Activated CD4-positive, CD25-positive, alpha-beta regulatory T cell treated with anti-CD3 and anti-CD28 coated beads, Interleukin-2, amount 50 U/mL, for 24 hours (primary cell): Measurements from ENCODE around the gene GALNT12.
A peak's percentile ranks its signal among the peaks of the same experiment; 100 is the strongest.

ENCODE experiments used
- ATAC-seq, 2 donors: fragments of 150-1000 bp; cut with Tn5 transposase; one replicate each; pipeline ENCODE4 v1.10.0; 2021; ENCODE audit warnings: mild to moderate bottlenecking in 1 of 2, moderate library complexity in 1 of 2

GALNT12 gene, protein sequence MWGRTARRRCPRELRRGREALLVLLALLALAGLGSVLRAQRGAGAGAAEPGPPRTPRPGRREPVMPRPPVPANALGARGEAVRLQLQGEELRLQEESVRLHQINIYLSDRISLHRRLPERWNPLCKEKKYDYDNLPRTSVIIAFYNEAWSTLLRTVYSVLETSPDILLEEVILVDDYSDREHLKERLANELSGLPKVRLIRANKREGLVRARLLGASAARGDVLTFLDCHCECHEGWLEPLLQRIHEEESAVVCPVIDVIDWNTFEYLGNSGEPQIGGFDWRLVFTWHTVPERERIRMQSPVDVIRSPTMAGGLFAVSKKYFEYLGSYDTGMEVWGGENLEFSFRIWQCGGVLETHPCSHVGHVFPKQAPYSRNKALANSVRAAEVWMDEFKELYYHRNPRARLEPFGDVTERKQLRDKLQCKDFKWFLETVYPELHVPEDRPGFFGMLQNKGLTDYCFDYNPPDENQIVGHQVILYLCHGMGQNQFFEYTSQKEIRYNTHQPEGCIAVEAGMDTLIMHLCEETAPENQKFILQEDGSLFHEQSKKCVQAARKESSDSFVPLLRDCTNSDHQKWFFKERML

DNA sequence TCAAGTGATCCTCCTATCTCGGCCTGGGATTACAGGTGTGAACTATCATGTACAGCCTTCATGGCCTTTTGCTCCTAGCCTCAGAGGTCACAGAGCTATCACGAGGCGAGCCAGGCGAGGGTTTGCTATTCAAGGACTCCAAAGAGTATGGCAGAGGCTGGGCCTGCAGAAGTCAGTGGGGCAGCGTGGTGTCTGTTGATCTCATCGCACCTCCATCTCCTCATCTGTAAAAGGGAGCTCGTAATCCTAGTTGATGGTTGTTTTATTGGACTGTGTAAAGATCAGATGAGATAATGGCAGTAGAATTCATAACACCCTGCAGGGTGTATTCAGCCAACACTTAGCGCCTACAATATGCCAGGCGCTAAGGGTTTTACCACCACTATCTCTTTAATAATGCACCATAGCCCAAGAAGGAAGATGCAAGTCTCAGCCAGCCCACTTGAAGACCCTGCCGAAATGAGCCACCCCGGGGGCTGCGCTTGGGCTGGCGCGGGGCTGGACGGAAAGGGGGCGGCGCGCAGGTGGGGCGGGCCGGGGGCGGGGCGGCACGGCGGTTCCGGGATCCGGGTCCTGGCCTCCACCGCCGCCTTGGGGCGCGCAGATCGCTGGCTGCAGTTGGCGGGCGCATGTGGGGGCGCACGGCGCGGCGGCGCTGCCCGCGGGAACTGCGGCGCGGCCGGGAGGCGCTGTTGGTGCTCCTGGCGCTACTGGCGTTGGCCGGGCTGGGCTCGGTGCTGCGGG lies at the start of gene GALNT12:
Gene GALNT12 (plus strand): TSS at position 601 of the 744 bp plus-strand sequence. CDS start 29 bp downstream, at position 630.
- ATAC-seq = peak; percentile 45 to 52

DNA sequence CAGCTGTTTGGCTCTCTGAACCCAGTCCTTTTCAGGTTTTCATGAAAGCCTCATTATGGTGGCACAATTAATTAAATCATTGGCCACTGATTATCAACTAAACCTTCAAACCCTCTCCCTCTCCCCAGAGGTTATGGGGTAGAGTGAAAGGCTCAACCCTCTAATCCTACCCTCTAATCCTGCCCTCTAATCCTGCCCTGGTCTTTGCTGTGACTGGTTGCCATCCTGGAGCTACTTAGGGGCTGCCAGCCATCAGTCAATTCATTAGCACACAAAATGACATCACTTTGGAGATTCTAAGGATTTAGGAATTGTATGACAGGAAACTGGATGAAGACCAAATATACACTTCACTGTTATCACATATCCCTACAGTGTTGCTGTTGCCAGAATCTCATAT lies 47.2 kb upstream of the GALNT12 start:
- no peak for ATAC-seq

DNA sequence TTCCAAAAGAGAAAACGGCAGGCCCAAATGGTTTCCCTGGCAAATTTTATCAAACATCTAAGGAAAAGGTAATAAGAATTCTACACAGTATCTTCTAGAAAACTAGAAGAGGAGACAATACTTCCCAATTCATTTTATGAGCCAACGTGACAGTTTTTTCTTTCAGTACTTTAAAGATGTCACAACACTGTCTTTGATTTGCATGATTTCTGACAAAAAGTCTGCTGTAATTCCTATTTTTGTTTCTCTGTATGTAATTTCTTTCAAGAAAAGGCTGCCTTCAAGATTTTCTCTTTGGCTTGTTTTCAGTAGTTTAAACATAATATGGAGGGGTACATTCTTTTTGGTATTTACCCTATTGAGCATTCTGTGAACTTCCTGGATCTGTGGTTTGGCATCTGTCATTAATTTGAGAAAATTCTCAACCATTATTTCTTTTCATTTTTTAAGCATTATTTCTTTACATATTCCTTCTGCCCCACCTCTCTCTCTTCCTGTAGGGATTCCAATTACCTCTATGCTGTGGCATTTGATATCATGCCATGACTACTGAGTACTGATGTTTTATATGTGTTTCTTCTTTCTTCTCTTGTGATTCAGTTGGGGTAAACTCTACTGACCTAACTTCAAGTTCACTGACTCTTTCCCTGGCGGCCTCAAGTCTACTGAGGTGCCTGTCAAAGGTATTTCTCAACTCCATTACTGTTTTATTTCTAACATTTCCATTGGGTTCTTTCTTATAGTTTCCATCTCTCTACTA lies 43.3 kb upstream of the GALNT12 start:
- no peak for ATAC-seq

DNA sequence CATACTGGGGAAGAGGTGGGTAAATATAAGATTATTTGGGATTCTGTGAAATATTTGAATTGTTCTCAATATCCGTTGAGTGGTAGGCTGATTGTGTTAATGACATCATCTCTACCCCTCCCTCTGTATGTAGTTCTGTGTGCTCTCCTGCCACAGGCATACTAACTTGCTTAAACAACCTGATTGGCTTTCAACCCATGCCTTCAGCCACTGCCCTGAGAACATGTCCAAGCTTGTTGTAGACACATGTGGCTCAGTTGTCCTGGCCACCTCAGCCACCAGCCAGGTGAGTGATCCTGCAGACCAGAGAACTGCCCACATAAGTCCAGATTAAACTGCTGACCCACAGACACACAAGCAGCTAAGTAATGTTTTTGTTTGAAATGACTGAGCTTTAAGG lies 42.2 kb upstream of the GALNT12 start:
- no peak for ATAC-seq

DNA sequence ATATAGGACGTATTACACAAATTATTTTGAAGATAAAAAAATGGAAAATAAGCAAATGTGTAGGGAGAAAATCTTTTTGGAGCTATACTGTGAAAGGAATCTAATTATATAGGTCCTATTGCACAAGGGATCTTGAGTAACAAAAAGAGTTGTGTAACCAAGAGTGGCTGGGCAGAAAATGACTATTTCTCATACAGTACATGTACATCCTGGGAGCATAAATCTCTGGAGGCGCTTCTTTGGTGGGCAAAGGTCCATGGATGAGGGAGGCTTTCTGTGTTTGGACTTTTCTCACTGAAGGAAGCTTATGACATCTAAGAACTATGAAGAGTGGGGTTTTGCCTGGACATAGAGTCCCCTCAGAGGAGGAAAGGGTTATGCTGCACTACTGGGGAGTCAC lies 40.9 kb upstream of the GALNT12 start:
- ATAC-seq = no peak

DNA sequence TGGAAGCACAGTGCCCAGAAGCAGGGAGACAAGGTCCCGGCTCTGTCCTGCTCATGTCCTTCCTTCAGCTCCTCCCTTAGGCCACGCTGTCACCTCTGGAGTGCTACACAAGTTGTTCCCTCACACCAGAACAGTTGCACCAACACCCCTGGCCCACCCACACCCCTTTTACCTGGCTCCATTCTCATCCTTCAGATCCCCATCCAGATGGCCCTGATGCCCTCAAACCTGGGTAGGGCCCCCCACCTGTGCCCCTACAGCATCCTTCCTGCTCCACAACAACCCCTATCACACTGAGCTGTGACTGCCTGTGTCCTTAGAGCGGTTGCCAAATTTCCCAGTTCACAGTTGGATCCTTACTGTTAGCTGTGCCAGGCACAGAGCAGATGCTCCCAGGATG lies 40.3 kb upstream of the GALNT12 start:
- ATAC-seq = no peak

DNA sequence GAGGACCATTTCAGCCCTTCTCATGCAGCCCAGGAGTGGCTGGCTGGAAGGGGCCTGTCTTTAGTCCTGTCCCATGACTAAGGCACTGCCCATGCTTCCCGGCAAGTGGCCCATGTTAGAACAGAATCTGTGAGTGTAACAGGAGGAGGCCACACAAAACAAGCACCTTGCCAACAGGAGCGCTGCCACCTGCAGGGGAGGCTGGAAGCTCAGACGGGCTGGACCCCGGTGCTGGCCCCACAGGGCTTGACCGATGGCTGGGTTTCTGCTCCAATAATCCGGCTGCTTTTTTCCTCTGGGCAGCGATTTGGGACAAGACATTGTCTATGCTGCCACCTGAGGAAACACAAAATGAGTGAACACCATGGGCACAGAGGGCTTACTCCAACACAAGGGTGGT lies 39.6 kb upstream of the GALNT12 start:
- ATAC-seq = no peak

DNA sequence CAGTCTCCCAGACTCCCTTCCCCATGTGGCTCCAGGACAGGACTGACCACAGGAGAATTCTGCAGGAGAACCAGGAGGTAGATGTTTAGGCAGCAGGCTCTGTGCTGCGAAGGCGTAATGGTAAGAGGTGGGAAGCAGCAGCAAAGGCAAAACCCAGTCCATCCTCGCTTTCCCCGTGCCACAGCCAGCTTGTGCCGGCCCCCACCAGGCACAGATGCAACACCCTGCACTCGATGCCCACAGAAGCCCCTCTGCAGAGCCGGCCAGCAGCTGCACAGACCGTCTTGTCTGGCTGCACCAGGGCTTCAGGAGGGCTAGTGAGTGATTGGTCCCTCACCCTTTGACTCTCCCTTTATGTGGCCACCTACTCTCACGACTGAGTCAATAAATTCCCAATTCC lies 39.1 kb upstream of the GALNT12 start:
- no peak for ATAC-seq

DNA sequence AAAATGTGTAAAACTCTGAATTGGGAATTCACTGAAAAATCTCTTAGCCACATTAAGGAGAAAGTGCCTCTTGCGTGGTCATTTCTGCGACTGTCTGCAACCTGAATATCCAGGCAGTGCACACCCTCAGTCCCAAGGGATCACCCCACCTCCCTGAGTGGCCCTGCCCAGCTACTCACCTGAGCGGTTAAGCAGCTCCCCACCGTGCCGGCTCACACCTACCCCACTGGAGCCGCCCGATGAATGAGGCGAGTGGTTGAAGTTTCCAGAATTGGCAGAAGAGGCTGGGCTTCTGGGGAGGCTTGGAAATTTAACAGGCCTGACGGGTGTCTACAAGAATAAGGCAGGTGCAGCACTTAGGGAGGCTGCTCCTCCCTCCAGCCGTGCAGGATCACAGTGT lies 36.8 kb upstream of the GALNT12 start:
- no peak for ATAC-seq

DNA sequence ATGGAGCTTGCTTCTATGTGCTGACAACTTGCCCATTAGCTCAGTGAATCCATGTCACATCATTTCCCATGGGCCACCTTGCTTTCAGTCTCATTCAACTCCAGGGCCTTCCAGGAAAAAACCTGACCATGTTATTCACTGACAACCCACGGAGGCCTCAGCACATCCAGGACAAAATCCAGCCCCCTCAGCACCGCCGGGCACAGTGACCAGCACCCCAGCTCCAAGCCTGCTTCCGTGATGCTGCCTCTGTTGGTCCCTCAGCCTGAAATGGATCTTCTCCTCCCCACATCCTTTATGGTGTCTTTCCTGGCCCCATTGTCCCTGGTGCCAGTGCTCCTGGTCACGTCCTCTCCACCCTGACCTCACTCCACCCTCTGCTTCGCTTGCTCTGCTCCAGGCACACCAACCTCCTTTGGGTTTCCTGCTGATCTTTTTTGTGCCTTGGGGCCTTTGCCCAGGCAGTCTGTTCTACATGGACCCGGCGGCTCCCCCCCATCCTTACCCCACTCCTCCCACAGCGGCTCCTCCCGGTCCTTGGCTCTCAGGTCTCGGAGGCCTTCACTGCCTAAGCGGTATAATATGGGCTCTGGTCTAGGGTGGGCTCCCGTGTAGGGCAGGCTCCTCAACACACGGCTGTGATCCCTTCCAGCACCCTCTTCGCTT lies 36.1 kb upstream of the GALNT12 start:
- no peak for ATAC-seq

DNA sequence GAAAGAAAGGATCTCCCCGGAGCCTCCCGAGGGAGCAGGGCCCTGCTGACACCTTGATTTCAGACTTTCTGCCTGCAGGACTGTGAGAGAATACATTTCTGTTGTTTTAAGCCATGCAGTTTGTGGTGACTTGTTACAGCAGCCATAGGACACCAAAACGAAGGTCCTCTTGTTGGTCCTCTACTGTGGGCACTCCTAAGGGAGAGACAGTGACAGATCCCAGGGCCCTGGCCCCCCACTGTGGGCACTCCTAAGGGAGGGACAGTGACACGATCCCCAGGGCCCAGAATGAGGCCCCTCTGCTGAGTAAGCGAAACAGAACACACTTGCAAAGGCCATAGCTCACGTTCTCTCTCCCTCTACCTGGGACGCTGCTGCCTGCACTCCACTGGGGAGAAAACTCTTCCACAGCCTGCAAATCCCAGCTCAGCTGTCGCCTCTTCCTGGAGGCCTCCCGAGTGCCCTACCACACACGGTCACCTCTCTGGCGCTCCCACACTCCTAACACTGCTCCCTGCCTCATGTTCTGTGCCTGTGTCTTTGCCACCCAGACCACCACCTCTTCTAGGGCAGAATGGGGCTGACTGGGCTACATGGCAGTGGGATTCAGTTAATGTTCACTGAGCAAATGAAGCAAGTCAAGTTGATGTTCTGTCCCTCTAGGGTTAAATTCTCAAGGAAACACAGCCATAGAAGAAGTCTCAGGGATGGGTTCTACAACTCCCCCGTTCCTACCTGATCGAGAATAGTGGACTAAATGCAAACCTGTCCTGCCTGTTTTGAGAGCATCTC lies 34.9 kb upstream of the GALNT12 start:
- ATAC-seq = no peak

DNA sequence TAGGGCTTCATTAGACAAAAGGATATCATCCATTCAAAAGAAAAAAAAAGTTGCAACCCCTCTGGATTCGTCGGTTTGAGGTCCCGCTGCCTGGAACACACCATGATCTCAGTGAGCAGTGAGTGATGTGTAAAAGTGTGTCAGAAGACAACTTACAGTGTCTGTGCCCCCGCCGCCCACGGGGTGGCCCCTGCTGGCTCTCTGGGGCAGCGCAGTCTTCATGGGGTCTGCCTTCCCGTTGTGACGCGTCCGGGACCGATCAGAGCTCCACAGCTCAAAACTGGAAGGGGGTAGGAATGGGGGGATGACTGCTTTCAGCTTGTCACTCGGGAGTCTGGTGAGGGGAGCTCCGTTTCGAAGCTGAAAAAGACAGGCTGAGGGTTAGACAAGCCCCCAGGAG lies 33.7 kb upstream of the GALNT12 start:
- ATAC-seq = no peak

DNA sequence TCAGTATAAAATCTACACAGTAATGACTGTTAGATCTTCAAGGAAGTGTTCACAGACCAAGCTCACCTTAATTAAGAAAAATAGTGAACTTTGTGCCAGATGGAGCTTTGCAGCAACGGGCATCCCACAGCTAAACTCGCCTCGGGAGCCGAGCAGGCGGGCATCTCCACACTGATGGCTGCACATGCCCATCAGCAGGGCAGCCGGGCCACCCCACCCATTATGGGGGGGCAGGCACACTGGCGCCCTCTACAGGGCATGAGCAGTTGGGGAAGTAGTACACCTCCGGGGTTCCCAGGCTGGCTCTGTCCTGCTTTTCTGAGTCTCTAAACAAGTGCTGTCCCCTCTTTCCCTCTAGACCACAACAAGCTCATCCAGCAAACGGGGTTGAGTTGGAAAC lies 32.7 kb upstream of the GALNT12 start:
- peak in 1 of 2 donors; percentile 30 for ATAC-seq

DNA sequence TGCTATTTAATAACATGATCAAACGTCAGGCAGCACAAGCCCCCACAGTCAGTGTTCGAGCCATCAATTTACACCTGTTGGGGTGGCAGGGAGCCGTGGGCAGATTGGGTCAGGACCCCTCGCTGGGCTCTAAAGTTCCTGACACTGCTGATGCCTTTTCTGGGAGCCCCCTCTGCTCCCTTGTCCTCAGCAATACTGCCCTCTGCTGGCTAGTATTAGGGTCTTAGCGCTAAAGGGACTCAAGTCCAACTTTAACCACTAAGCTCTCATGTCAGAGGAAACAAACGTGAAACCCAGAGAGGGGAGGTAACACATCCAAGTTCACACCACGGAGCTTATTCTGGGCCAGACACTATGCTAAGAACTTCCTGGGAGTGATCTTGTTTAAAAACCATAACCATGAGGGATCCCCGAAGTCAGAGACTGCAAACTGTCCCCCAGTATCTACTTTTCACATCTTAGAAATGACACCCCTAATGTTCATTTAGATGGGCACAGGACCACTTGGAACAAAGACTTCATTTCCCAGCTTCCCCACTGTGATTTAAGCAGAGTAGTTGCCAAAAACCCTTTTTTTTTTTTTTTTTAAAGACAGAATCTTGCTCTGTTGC lies 31.5 kb upstream of the GALNT12 start:
- peak in 1 of 2 donors; percentile 24 for ATAC-seq

DNA sequence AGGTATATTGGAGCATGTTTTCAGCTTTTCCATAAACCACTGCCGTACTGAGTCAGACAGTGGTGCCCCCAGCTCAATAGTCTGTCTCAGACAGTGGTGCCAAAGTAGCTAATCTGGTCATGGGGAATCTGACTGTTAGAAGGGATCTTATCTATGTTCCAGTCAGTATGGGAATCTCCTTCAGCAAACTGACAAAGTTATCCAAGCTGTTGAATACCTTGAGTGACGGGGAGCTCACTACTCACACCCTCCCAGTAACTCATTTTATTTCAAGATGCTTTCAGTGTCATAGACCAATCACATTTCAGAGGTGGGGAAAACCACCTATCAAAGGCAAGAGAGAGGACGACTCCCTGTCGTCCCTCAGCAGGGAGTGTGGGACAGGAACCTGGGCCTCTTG lies 29.9 kb upstream of the GALNT12 start:
- ATAC-seq = no peak

DNA sequence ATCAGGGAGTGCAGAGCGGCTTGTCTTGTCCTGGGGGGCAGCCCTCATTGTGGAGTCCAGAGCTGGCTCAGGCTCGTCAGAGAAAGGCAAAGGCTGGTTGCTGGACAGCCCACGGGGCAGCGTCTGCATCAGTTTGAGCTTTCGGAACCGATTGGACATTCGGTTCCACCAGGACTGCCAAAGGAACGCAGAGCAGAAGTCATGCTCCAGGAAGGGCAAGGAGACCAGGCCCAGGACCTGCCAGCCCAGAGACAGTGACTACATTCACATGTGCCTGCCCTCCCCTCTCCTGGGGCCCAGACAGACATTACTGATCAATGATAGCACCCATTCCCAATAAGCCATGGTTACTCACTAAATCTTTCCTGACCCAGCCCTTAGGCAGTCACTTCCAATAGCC lies 29.2 kb upstream of the GALNT12 start:
- no peak for ATAC-seq

DNA sequence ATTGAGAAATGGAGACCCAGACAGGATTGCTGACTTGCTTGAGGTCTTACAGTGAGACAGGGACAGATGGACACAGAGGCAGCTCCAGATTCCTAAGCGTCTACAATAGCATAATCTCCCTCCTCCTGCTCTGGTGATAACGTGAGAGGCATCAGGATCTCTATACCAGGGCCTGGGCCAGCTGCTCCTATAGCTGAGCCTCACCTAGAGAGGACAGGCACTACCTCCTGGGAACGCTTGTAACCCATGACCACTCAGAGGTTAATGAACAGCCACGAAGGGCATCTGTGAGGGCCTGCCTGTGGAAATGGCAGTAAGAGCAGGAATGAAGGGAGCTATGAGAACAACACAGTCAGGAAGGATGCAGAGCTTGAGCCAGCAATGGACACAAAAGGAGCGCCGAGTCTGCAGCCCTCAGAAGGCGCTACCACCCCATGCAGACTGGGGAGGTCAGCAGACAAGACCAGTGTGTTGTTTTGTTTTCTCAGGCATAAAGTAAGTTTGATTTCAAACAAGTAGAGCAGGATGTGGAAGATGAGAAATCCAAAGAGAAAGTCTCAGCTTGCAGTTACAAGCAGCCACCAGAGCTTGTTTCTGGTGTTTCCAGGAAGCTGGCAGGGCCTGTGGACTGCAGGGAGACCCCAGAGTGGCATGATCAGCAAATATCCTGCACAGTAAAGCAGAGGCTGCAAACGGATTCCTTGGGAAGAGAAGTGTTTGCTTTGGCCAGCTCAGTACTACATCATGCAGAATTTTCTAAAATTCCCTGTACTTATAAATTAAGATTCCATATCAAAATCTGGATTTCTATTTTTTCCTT lies 28.5 kb upstream of the GALNT12 start:
- no peak for ATAC-seq

DNA sequence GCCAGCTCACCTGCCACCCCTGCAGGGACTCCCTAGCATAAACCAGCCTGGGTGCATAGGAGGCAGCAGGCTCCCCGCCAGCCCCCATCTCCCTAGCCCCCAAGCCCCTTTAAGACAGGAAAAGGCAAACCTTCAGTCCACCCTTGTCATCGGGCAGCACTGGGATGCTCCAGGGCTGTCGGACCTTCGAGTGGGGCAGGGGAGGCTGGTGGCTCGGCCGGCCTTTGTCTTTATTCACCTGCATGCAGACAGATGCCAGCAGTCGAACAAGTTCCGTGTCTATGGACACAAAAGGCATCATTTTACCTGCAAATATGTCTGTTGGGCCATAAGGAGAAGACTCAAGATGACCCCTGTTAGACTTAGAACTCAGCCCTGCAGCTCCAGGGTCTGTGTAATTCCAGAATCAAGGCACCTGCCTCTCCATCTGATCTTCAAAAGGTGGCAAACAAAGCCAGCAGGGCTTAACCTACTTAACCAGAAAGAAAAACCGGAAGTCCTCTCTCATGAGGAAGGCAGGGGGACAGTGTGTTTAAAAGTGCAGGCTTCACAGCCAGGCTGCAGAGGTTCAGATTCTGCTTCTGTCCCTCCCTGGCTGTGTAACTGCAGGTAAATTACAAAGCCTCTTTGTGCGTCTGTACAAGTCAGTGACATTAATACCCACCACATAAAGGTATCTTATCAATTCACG lies 27.3 kb upstream of the GALNT12 start:
- ATAC-seq = no peak

DNA sequence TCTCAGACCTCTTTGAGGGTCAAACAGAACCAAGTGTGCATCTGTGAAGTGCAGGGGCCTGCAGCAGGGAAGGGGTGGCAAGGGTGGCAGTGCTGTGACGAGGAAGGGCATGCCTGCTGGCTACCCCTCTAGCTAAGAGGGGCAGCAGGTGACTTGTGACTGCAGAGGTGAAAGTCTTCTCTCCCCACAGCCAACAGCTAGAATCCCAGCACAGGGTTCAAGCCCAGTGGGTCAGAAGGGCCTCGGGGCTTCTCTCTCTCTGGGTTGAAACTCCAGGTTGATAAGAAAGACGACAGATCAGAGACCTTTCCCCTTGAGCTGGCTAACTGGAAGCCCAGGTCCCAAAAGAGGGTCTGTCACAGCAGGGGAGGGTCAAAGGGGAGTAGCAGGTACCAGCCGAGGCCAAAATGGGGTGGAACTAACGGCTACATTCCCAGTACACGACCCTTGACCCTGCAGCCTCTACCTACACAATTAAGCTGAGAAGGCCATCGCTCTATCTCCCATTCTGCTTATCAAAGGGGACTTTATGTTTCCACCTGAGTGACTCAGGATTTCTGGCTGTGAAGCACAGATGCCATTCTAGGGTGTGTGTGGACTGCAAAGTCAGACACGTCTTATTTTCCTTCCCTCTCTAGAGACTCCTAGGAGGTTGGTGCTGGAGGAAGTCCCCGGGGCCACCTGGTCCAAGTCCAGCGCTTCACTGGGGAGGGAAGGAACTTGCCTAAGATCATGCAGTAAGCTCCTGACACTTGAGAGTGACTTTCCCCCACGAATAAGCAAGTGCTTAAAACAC lies 25.7 kb upstream of the GALNT12 start:
- no peak for ATAC-seq
